Measurements from ENCODE around the gene TULP3. TPM values are rescaled to one million over a fixed set of nuclear protein-coding genes. Genes with fewer than 3 reads are reported as not detected.

Gene TULP3
- total RNA-seq, 2 donors from 2014 or later, result 10.1 to 12.6 TPM

DNA sequence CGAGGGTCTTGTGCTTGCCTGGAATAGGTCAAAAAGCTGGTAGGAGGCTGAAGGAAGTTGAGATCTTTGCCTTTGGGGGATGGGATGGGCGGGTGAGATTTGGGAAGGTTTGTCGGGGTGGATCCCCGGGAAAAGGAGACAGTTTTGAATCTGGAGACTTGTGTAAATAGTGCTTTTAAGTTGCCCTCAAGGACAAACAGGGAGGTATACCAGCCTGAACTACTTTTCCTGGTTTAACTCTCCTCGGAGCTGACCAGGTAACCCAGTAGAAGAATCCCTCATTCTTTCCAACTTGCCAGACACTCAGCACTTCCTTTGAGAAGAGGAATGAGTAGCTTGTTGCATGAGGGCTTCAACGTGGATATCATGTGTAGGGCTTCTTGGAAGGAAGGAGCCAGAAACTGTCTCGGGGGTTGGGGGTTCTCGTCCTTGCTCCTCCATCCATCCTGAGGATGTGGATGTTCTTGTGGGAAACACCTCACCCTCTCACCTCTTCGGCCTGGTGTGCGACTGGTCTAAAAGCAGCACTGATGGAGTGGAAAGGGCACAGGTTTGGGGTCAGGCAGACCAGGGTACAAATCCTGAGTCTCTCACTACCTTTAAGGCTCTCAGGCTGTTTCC, 70.4 kb downstream of the TULP3 start:
- Histone ChIP-seq H3K27ac (no peak overlapping the region), H3K36me3 (no peaks in the 10 kb centered on the region), H3K27me3 (peaks cover 3% of the 10 kb centered on the region), H3K9ac (ENCODE audit: low read depth in 2 of 2, low read length in 2 of 2) (peak overlapping the region in 1 of 2 donors; percentile 48), H3K9me3 (no peaks in the 10 kb centered on the region), H3K4me3 (no peak overlapping the region), H3K4me1 (peaks cover 10% of the 10 kb centered on the region)
- TF ChIP-seq, protein P1, sequence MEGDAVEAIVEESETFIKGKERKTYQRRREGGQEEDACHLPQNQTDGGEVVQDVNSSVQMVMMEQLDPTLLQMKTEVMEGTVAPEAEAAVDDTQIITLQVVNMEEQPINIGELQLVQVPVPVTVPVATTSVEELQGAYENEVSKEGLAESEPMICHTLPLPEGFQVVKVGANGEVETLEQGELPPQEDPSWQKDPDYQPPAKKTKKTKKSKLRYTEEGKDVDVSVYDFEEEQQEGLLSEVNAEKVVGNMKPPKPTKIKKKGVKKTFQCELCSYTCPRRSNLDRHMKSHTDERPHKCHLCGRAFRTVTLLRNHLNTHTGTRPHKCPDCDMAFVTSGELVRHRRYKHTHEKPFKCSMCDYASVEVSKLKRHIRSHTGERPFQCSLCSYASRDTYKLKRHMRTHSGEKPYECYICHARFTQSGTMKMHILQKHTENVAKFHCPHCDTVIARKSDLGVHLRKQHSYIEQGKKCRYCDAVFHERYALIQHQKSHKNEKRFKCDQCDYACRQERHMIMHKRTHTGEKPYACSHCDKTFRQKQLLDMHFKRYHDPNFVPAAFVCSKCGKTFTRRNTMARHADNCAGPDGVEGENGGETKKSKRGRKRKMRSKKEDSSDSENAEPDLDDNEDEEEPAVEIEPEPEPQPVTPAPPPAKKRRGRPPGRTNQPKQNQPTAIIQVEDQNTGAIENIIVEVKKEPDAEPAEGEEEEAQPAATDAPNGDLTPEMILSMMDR (IDR thresholded peaks at IDR 0.05), result no peak
- intact Hi-C loops (cut with DNase I), result no loop called here
- DNase-seq, result no peak

DNA sequence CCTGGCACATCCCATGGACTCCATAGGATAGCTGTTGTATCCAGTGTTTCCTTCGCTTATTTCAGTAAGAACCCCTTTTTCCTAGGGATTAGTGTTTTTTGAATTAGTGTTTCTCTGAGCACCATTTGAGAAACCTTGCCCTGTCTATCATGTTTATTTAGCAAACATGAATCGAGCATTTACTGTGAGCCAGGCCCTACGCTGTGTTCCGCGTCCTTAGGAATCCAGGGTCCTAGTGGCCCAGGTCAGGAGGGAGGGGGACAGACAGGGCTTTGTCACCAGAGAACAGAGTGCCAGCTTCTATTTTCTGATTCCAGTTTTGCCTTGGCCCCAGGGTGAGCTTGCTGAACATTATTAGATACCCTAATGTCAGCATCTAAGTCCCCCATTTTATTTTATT, 71.0 kb downstream of the TULP3 start:
- no peak for DNase-seq
- H3K27me3 ChIP-seq, result peaks cover 3% of the 10 kb centered on the region
- TF ChIP-seq, protein P1 (IDR thresholded peaks at IDR 0.05), result no peak
- intact Hi-C loops (cut with DNase I), result no loop called here
- H3K9ac ChIP-seq (ENCODE audit: low read depth in 2 of 2, low read length in 2 of 2), result no peak overlapping the region
- no peaks in the 10 kb centered on the region for H3K9me3 ChIP-seq
- peaks cover 10% of the 10 kb centered on the region for H3K4me1 ChIP-seq
- H3K4me3 ChIP-seq, result no peak overlapping the region
- H3K27ac ChIP-seq, result no peak overlapping the region
- H3K36me3 ChIP-seq, result no peaks in the 10 kb centered on the region

DNA sequence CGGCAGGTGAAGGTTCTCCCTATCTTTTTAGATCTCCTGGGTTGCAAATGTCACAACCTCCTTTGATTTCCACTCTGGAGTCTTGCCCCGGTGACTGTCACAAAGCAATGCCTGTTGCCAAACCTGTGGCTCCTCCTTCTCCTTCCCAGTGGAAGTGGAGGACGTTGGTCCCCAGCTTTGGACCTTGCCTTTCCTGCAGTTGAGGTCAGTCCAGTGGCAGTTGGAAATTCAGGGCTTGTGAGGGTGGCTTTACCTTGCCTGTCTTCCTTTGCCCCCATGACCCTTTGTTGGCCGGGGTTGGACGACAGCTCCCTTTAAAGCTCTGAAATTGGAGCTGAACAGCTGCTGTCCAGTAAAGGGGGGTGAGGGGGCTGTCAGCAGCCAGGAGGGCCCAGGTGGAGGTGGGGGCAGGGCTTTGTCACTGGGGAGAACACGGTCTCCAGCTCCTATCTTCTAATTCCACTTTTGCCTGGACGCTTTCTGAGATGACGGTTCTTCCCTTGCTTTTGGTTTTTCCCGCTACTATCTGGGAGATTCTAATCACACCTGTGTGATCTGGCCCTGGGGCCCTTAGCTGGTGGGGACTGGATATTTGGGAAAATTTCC, 72.6 kb downstream of the TULP3 start:
- Histone ChIP-seq H3K36me3 (no peaks in the 10 kb centered on the region), H3K4me1 (peaks cover 6% of the 10 kb centered on the region), H3K9me3 (no peaks in the 10 kb centered on the region), H3K9ac (ENCODE audit: low read depth in 2 of 2, low read length in 2 of 2) (no peak overlapping the region), H3K27me3 (peaks cover 3% of the 10 kb centered on the region), H3K4me3 (no peak overlapping the region), H3K27ac (no peak overlapping the region)
- DNase-seq, result no peak
- intact Hi-C loops (cut with DNase I), result no loop called here
- TF ChIP-seq, protein P1 (IDR thresholded peaks at IDR 0.05), result no peak

DNA sequence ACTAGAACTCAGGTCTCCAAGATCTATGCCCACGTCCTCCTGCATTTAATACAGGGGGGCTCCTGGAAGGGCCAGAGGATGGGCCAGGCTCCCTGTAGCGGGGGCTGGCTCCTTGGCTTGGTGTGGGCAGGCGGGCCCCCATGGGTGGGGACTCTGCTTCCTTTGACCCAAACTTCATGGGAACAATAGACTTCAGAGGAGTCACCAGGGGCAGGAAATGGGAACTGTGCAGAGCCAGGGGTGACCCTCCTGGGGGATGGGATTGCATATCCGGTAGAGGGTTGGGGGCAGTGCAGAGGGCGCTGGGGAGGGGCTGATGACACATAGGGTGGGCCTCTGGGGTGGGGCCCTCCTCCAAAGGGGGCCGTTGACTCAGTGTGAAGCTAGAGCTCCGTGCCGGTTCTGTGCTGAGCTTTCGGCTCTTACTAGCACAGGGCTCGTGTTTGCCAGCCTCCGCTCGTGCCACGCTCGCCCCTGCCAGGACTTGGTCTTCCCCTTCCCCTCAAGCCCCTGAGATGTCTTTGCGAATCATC, 73.1 kb downstream of the TULP3 start:
- no peak for DNase-seq
- peaks cover 3% of the 10 kb centered on the region for H3K27me3 ChIP-seq
- no peaks in the 10 kb centered on the region for H3K36me3 ChIP-seq
- TF ChIP-seq, protein P1 (IDR thresholded peaks at IDR 0.05), result no peak
- H3K9me3 ChIP-seq, result no peaks in the 10 kb centered on the region
- H3K27ac ChIP-seq, result no peak overlapping the region
- intact Hi-C loops (cut with DNase I), result no loop called here
- H3K4me1 ChIP-seq, result peaks cover 6% of the 10 kb centered on the region
- no peak overlapping the region for H3K9ac ChIP-seq (ENCODE audit: low read depth in 2 of 2, low read length in 2 of 2)
- no peak overlapping the region for H3K4me3 ChIP-seq

DNA sequence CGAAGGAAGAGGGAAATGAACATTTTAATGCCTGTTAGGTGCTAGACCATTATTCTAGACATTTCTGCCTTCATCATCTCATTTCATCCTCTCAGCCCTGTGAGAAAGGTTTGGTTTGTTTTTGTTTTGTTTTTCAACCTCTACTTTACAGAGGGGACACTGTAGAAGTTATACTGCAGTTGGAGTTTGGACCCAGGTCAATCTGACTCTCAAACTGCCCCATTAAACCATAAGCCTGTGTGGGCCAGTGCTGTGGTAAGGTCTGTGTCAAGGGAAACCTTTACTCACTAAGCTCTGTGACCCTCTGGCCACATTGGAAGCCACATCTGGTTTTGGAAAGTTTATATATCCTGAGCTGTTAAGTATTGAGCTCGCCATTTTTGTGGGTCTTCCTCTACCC, 77.0 kb downstream of the TULP3 start:
- Histone ChIP-seq H3K36me3 (no peaks in the 10 kb centered on the region), H3K27ac (no peak overlapping the region), H3K4me3 (no peak overlapping the region), H3K27me3 (no peaks in the 10 kb centered on the region), H3K9me3 (no peaks in the 10 kb centered on the region), H3K9ac (ENCODE audit: low read depth in 2 of 2, low read length in 2 of 2) (no peak overlapping the region), H3K4me1 (no peaks in the 10 kb centered on the region)
- TF ChIP-seq, protein P1 (IDR thresholded peaks at IDR 0.05), result no peak
- DNase-seq, result no peak
- intact Hi-C loops (cut with DNase I), result no loop called here
